ENCODE measurements around the gene RBM38.

The RBM38 gene

GRCh38 chr20:57400231-57400701 lies 9.1 kb downstream of the RBM38 start:
- H3K9ac ChIP-seq (ENCODE audit: low read length): peak overlapping the region; percentile 14
- H3K27me3 ChIP-seq (ENCODE audit: control insufficient read depth in 1 of 2, insufficient read depth in 1 of 2, low read length in 2 of 2): no peaks in the 10 kb centered on the region
- peaks cover 59% of the 10 kb centered on the region for H3K79me1 ChIP-seq (replicated peaks; ENCODE audit: low read length, poor library complexity, severe bottlenecking)
- H2BK120ac ChIP-seq (ENCODE audit: low read depth, low read length): no peak overlapping the region
- no peak overlapping the region for H3K27ac ChIP-seq (ENCODE audit: low read length, poor library complexity, severe bottlenecking)
- H2BK5ac ChIP-seq (ENCODE audit: low read depth, low read length, poor library complexity, severe bottlenecking): no peak overlapping the region
- no peak for DNase-seq
- H3K36me3 ChIP-seq (ENCODE audit: control insufficient read depth in 1 of 2, insufficient read depth in 2 of 2, low read depth in 1 of 2, low read length in 2 of 2): peaks cover 28 to 95% of the 10 kb centered on the region in 2 experiments
- H2AFZ ChIP-seq (ENCODE audit: low read depth, low read length): no peak overlapping the region
- no peak overlapping the region for H3K18ac ChIP-seq (ENCODE audit: low read depth in 1 of 2, low read length in 2 of 2)
- H3K4me3 ChIP-seq (ENCODE audit: insufficient read depth in 1 of 2, low read depth in 1 of 2, low read length in 2 of 2): no peak overlapping the region
- peaks cover 56% of the 10 kb centered on the region for H3K4me1 ChIP-seq (ENCODE audit: control insufficient read depth, insufficient read depth, low read depth, low read length)
- no peak overlapping the region for H3K4ac ChIP-seq (ENCODE audit: low read depth in 1 of 2, low read length in 2 of 2)
- H3K9me3 ChIP-seq (ENCODE audit: control insufficient read depth, low read length): no peaks in the 10 kb centered on the region
- no peak overlapping the region for H3K23ac ChIP-seq (ENCODE audit: low read length in 2 of 2)
- 94% methylated on average over 11 of the region's 11 CpGs for WGBS
- no peak overlapping the region for H3K14ac ChIP-seq (ENCODE audit: low read length in 2 of 2)
- peak overlapping the region; percentile 20 for H2AK5ac ChIP-seq (ENCODE audit: low read length, severe bottlenecking)
- no peak overlapping the region for H2BK12ac ChIP-seq (ENCODE audit: low read length in 2 of 2)
- no peak overlapping the region for H4K8ac ChIP-seq (ENCODE audit: low read length)
- H4K91ac ChIP-seq (ENCODE audit: low read length): no peak overlapping the region
- no peak overlapping the region for H2BK15ac ChIP-seq (ENCODE audit: low read depth, poor library complexity, severe bottlenecking)
- H3K4me2 ChIP-seq (ENCODE audit: low read length, poor library complexity, severe bottlenecking): no peak overlapping the region

- Histone ChIP-seq H2BK120ac (ENCODE audit: low read depth, low read length) (no peak overlapping the region), H2BK5ac (ENCODE audit: low read depth, low read length, poor library complexity, severe bottlenecking) (no peak overlapping the region), H3K4ac (ENCODE audit: low read depth in 1 of 2, low read length in 2 of 2) (no peak overlapping the region), H3K18ac (ENCODE audit: low read depth in 1 of 2, low read length in 2 of 2) (no peak overlapping the region), H3K27ac (ENCODE audit: low read length, poor library complexity, severe bottlenecking) (no peak overlapping the region), H3K36me3 (ENCODE audit: control insufficient read depth in 1 of 2, insufficient read depth in 2 of 2, low read depth in 1 of 2, low read length in 2 of 2) (peaks cover 28 to 97% of the 10 kb centered on the region in 2 experiments), H4K8ac (ENCODE audit: low read length) (no peak overlapping the region), H3K4me2 (ENCODE audit: low read length, poor library complexity, severe bottlenecking) (no peak overlapping the region), H3K9ac (ENCODE audit: low read length) (no peak overlapping the region), H2BK12ac (ENCODE audit: low read length in 2 of 2) (no peak overlapping the region), H3K4me3 (ENCODE audit: insufficient read depth in 1 of 2, low read depth in 1 of 2, low read length in 2 of 2) (no peak overlapping the region), H3K27me3 (ENCODE audit: control insufficient read depth in 1 of 2, insufficient read depth in 1 of 2, low read length in 2 of 2) (no peaks in the 10 kb centered on the region), H2BK15ac (ENCODE audit: low read depth, poor library complexity, severe bottlenecking) (no peak overlapping the region), H3K4me1 (ENCODE audit: control insufficient read depth, insufficient read depth, low read depth, low read length) (peaks cover 51% of the 10 kb centered on the region), H3K79me1 (replicated peaks; ENCODE audit: low read length, poor library complexity, severe bottlenecking) (peaks cover 59% of the 10 kb centered on the region), H3K14ac (ENCODE audit: low read length in 2 of 2) (no peak overlapping the region), H3K23ac (ENCODE audit: low read length in 2 of 2) (no peak overlapping the region), H2AFZ (ENCODE audit: low read depth, low read length) (no peak overlapping the region), H2AK5ac (ENCODE audit: low read length, severe bottlenecking) (no peak overlapping the region), H4K91ac (ENCODE audit: low read length) (no peak overlapping the region), H3K9me3 (ENCODE audit: control insufficient read depth, low read length) (no peaks in the 10 kb centered on the region)
- 95% methylated on average over 21 of the region's 21 CpGs for WGBS
- no peak for DNase-seq
These were observed 9.8 kb downstream of the RBM38 start for GRCh38 chr20:57400821-57401564.

- WGBS: 96% methylated on average over 7 of the region's 7 CpGs
- H2BK5ac ChIP-seq (ENCODE audit: low read depth, low read length, poor library complexity, severe bottlenecking): no peak overlapping the region
These were observed 10.3 kb downstream of the RBM38 start for GRCh38 chr20:57401565-57401918.

GRCh38 chr20:57402206-57403125 lies 11.3 kb downstream of the RBM38 start:
- H2BK15ac ChIP-seq (ENCODE audit: low read depth, poor library complexity, severe bottlenecking): no peak overlapping the region
- peaks cover 42% of the 10 kb centered on the region for H3K4me1 ChIP-seq (ENCODE audit: control insufficient read depth, insufficient read depth, low read depth, low read length)
- H3K9ac ChIP-seq (ENCODE audit: low read length): no peak overlapping the region
- no peak overlapping the region for H3K27ac ChIP-seq (ENCODE audit: low read length, poor library complexity, severe bottlenecking)
- peaks cover 23 to 97% of the 10 kb centered on the region in 2 experiments for H3K36me3 ChIP-seq (ENCODE audit: control insufficient read depth in 1 of 2, insufficient read depth in 2 of 2, low read depth in 1 of 2, low read length in 2 of 2)
- H2AFZ ChIP-seq (ENCODE audit: low read depth, low read length): no peak overlapping the region
- H3K79me1 ChIP-seq (replicated peaks; ENCODE audit: low read length, poor library complexity, severe bottlenecking): peaks cover 59% of the 10 kb centered on the region
- H3K18ac ChIP-seq (ENCODE audit: low read depth in 1 of 2, low read length in 2 of 2): no peak overlapping the region
- no peak overlapping the region for H2BK120ac ChIP-seq (ENCODE audit: low read depth, low read length)
- no peak overlapping the region for H2BK12ac ChIP-seq (ENCODE audit: low read length in 2 of 2)
- H3K4me2 ChIP-seq (ENCODE audit: low read length, poor library complexity, severe bottlenecking): no peak overlapping the region
- no peak overlapping the region for H3K4me3 ChIP-seq (ENCODE audit: insufficient read depth in 1 of 2, low read depth in 1 of 2, low read length in 2 of 2)
- no peak overlapping the region for H2BK5ac ChIP-seq (ENCODE audit: low read depth, low read length, poor library complexity, severe bottlenecking)
- H3K23ac ChIP-seq (ENCODE audit: low read length in 2 of 2): no peak overlapping the region
- H3K27me3 ChIP-seq (ENCODE audit: control insufficient read depth in 1 of 2, insufficient read depth in 1 of 2, low read length in 2 of 2): no peaks in the 10 kb centered on the region
- no peak for DNase-seq
- 98% methylated on average over 30 of the region's 32 CpGs for WGBS
- H3K4ac ChIP-seq (ENCODE audit: low read depth in 1 of 2, low read length in 2 of 2): no peak overlapping the region
- H2AK5ac ChIP-seq (ENCODE audit: low read length, severe bottlenecking): no peak overlapping the region
- H4K8ac ChIP-seq (ENCODE audit: low read length): no peak overlapping the region
- H3K9me3 ChIP-seq (ENCODE audit: control insufficient read depth, low read length): no peaks in the 10 kb centered on the region
- no peak overlapping the region for H4K91ac ChIP-seq (ENCODE audit: low read length)
- no peak overlapping the region for H3K14ac ChIP-seq (ENCODE audit: low read length in 2 of 2)

More at GRCh38 chr20:57401565-57401918, 10.3 kb downstream of the RBM38 start:
- H3K4me1 ChIP-seq (ENCODE audit: control insufficient read depth, insufficient read depth, low read depth, low read length): peaks cover 46% of the 10 kb centered on the region
- H3K9me3 ChIP-seq (ENCODE audit: control insufficient read depth, low read length): no peaks in the 10 kb centered on the region
- H3K27me3 ChIP-seq (ENCODE audit: control insufficient read depth in 1 of 2, insufficient read depth in 1 of 2, low read length in 2 of 2): no peaks in the 10 kb centered on the region
- H3K4me2 ChIP-seq (ENCODE audit: low read length, poor library complexity, severe bottlenecking): no peak overlapping the region
- no peak overlapping the region for H3K18ac ChIP-seq (ENCODE audit: low read depth in 1 of 2, low read length in 2 of 2)
- H4K8ac ChIP-seq (ENCODE audit: low read length): no peak overlapping the region
- H3K79me1 ChIP-seq (replicated peaks; ENCODE audit: low read length, poor library complexity, severe bottlenecking): peaks cover 56% of the 10 kb centered on the region
- H3K27ac ChIP-seq (ENCODE audit: low read length, poor library complexity, severe bottlenecking): no peak overlapping the region
- H2BK120ac ChIP-seq (ENCODE audit: low read depth, low read length): no peak overlapping the region
- no peak overlapping the region for H3K9ac ChIP-seq (ENCODE audit: low read length)
- no peak overlapping the region for H4K91ac ChIP-seq (ENCODE audit: low read length)
- no peak overlapping the region for H2BK12ac ChIP-seq (ENCODE audit: low read length in 2 of 2)
- H3K4me3 ChIP-seq (ENCODE audit: insufficient read depth in 1 of 2, low read depth in 1 of 2, low read length in 2 of 2): no peak overlapping the region
- H2AK5ac ChIP-seq (ENCODE audit: low read length, severe bottlenecking): no peak overlapping the region
- H3K4ac ChIP-seq (ENCODE audit: low read depth in 1 of 2, low read length in 2 of 2): no peak overlapping the region
- no peak overlapping the region for H3K14ac ChIP-seq (ENCODE audit: low read length in 2 of 2)
- no peak overlapping the region for H2AFZ ChIP-seq (ENCODE audit: low read depth, low read length)
- DNase-seq: no peak
- H3K36me3 ChIP-seq (ENCODE audit: control insufficient read depth in 1 of 2, insufficient read depth in 2 of 2, low read depth in 1 of 2, low read length in 2 of 2): peaks cover 33 to 97% of the 10 kb centered on the region in 2 experiments
- no peak overlapping the region for H2BK15ac ChIP-seq (ENCODE audit: low read depth, poor library complexity, severe bottlenecking)
- no peak overlapping the region for H3K23ac ChIP-seq (ENCODE audit: low read length in 2 of 2)

Measured in mesenchymal stem cell (in vitro differentiated cells and primary cell).